Measurements from ENCODE around the gene NAP1L4.

- no peak for TF ChIP-seq CTCF (IDR thresholded peaks at IDR 0.05; ENCODE audit: low read length)
- no peak for TF ChIP-seq EZH2phosphoT487 (IDR thresholded peaks at IDR 0.05; ENCODE audit: low read length)
- no peak for TF ChIP-seq EZH2 (optimal IDR thresholded peaks at IDR 0.05; ENCODE audit: low read depth, low read length)
These were observed 62.0 kb downstream of the NAP1L4 start for GRCh38 chr11:2929950-2930703.
